Measurements from ENCODE around the gene BARX2.

Gene BARX2

GRCh38 chr11:129446572-129446971 lies 70.9 kb downstream of the BARX2 start:
- Histone ChIP-seq H3K27me3 (ENCODE audit: insufficient read depth, low read length, poor library complexity) (no peaks in the 10 kb centered on the region), H3K27ac (ENCODE audit: low read length) (no peak overlapping the region)

DNA sequence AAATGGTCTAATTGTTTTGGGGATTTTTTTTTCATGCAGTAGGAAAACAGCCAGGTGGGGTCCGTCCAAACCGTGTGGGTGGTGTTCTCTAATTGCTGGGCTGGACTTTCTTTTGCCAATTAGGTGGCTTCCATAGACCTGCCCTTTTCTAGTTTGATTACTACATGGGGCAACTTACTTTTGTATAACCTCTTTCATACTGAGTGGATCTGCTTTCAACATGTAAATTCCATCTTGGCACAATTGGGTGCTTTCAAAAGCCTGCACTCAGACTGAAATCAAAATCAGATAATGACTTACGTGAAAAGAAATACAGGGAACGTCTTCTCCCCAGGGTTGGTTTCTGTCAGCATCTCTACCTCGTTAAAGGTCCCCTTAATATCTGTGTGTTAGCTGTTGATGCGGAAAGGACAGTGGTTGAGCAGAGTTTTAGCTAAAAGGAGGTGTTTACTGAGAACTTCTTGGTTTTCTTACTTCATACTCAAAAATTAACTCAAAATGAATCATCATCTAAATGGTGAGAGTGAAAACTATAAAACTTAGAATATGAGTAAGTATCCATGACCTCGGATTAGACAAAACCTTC lies 72.1 kb downstream of the BARX2 start:
- Histone ChIP-seq H3K9me3 (ENCODE audit: insufficient read depth, low read length, severe bottlenecking) (no peaks in the 10 kb centered on the region), H4K20me1 (ENCODE audit: insufficient read depth, low read length) (no peaks in the 10 kb centered on the region), H3K4me2 (ENCODE audit: insufficient read depth, low read length) (no peak overlapping the region), H3K27ac (ENCODE audit: low read length) (no peak overlapping the region), H3K4me1 (ENCODE audit: insufficient read depth, low read length) (no peaks in the 10 kb centered on the region), H3K9ac (ENCODE audit: low read depth, low read length) (no peak overlapping the region), H3K79me2 (ENCODE audit: insufficient read depth, low read length) (no peaks in the 10 kb centered on the region), H2AFZ (ENCODE audit: low read depth, low read length) (no peak overlapping the region), H3K4me3 (ENCODE audit: low read depth in 1 of 2, low read length in 2 of 2) (no peak overlapping the region), H3K27me3 (ENCODE audit: insufficient read depth, low read length, poor library complexity) (no peaks in the 10 kb centered on the region), H3K36me3 (ENCODE audit: insufficient read depth, low read length) (no peaks in the 10 kb centered on the region)
- TF ChIP-seq EZH2 (IDR thresholded peaks at IDR 0.05; ENCODE audit: borderline replicate concordance, low read depth, low read length, severe bottlenecking) (no peak), CTCF (IDR thresholded peaks at IDR 0.05; ENCODE audit: borderline replicate concordance, extremely low read depth, low read length, poor library complexity, severe bottlenecking) (no peak)
- DNase-seq (no peak), ATAC-seq (ENCODE audit: insufficient read depth, low read depth) (no peak)

More at GRCh38 chr11:129446572-129446971, 70.9 kb downstream of the BARX2 start:
- Histone ChIP-seq H2AFZ (ENCODE audit: low read depth, low read length) (no peak overlapping the region), H3K4me2 (ENCODE audit: insufficient read depth, low read length) (no peak overlapping the region), H4K20me1 (ENCODE audit: insufficient read depth, low read length) (no peaks in the 10 kb centered on the region), H3K4me1 (ENCODE audit: insufficient read depth, low read length) (no peaks in the 10 kb centered on the region), H3K4me3 (ENCODE audit: low read depth in 1 of 2, low read length in 2 of 2) (no peak overlapping the region), H3K9me3 (ENCODE audit: insufficient read depth, low read length, severe bottlenecking) (no peaks in the 10 kb centered on the region), H3K9ac (ENCODE audit: low read depth, low read length) (no peak overlapping the region), H3K36me3 (ENCODE audit: insufficient read depth, low read length) (no peaks in the 10 kb centered on the region), H3K79me2 (ENCODE audit: insufficient read depth, low read length) (no peaks in the 10 kb centered on the region)
- no peak for DNase-seq
- TF ChIP-seq EZH2 (IDR thresholded peaks at IDR 0.05; ENCODE audit: borderline replicate concordance, low read depth, low read length, severe bottlenecking) (no peak), CTCF (IDR thresholded peaks at IDR 0.05; ENCODE audit: borderline replicate concordance, extremely low read depth, low read length, poor library complexity, severe bottlenecking) (no peak)
- no peak for ATAC-seq (ENCODE audit: insufficient read depth, low read depth)

DNA sequence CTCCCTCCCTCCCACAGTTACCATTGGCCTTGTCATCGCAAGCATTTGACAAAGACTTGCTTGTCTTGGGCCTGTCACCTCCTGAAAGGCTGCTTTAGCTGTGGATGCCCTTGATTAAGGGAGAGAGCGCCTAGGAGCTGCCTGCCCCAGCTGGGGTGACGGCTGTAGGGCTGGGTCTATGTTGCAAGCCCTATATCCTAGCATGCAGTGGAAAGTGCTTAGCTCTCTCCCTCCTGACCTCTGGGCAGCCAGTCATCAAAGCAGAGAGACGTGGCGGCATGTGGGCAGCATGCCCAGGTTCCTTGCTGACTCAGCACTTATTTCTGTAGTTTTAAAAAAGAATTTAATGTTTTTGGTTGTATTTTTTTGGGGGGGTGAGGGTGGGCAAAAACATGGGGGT lies 75.9 kb downstream of the BARX2 start:
- Histone ChIP-seq H3K9me3 (ENCODE audit: insufficient read depth, low read length, severe bottlenecking) (no peaks in the 10 kb centered on the region), H3K27ac (ENCODE audit: low read length) (no peak overlapping the region), H3K4me2 (ENCODE audit: insufficient read depth, low read length) (no peak overlapping the region), H3K36me3 (ENCODE audit: insufficient read depth, low read length) (no peaks in the 10 kb centered on the region), H2AFZ (ENCODE audit: low read depth, low read length) (no peak overlapping the region), H3K27me3 (ENCODE audit: insufficient read depth, low read length, poor library complexity) (no peaks in the 10 kb centered on the region), H4K20me1 (ENCODE audit: insufficient read depth, low read length) (no peaks in the 10 kb centered on the region), H3K4me1 (ENCODE audit: insufficient read depth, low read length) (no peaks in the 10 kb centered on the region), H3K9ac (ENCODE audit: low read depth, low read length) (no peak overlapping the region), H3K4me3 (ENCODE audit: low read depth in 1 of 2, low read length in 2 of 2) (no peak overlapping the region), H3K79me2 (ENCODE audit: insufficient read depth, low read length) (no peaks in the 10 kb centered on the region)
- TF ChIP-seq CTCF (IDR thresholded peaks at IDR 0.05; ENCODE audit: borderline replicate concordance, extremely low read depth, low read length, poor library complexity, severe bottlenecking) (no peak), EZH2 (IDR thresholded peaks at IDR 0.05; ENCODE audit: borderline replicate concordance, low read depth, low read length, severe bottlenecking) (no peak)
- no peak for ATAC-seq (ENCODE audit: insufficient read depth, low read depth)
- DNase-seq = no peak
